K562 (cell line): Measurements from ENCODE around the gene DPP10. TPM values are rescaled to one million over a fixed set of nuclear protein-coding genes. Genes with fewer than 3 reads are reported as not detected.

Experiments
- ATAC-seq: fragments of 200-7000 bp; cut with Tn5 transposase; 3 replicates; pipeline ENCODE4 v1.9.1; 2020; ENCODE audit warnings: moderate library complexity
- BruUV-seq: library from RNA; stranded (reverse); fragments of 400-500 nt; replicated peaks from 2 replicates; lab custom pipeline; 2021; lab: Mats Ljungman, UMichigan
- CTCF ChIA-PET: fragments of 300-600 bp; formaldehyde crosslinking; extraction: SDS; loops from one replicate; lab custom pipeline; 2021; ENCODE audit warnings: low intra/inter-chr PET ratio; lab: Yijun Ruan, JAX
- POLR2A ChIA-PET: fragments of 300-600, 350-650 bp; sonication (Branson Sonifier 250); formaldehyde crosslinking; extraction: SDS; loops from one replicate; lab custom pipeline; 2021; ENCODE audit warnings: antibody characterized with exemption, inconsistent platforms; lab: Yijun Ruan, JAX
- DNase-seq, 4 experiments: peaks; one replicate each; pipeline versions ENCODE4 v3.0.0 to v3.0.0-alpha.2; 2011 to 2018; ENCODE audit warnings: low spot score in 3 of 4, mixed read lengths in 3 of 4; ENCODE audit errors: extremely low read depth in 1 of 4
- FAIRE-seq: peaks from 2 replicates; lab custom pipeline; 2011; peaks lifted over from hg19 to GRCh38; lab: Jason Lieb, UNC
- H2AFZ ChIP-seq: 2 replicates; pipeline ENCODE4 v1.6.0; 2011; ENCODE audit warnings: low read depth, low read length, control low read depth, inconsistent platforms
- H3K27ac ChIP-seq: fragments of 200-600 bp; 3 replicates; pipeline ENCODE4 v1.8.0; 2011; ENCODE audit warnings: low read depth, mild to moderate bottlenecking, control low read depth, inconsistent platforms, low read length, moderate library complexity, mixed read lengths; ENCODE audit errors: extremely low read depth
- H3K27me3 ChIP-seq, 2 experiments: fragments of 300-600 bp in 1 of 2; 2 replicates in 1 of 2; 3 replicates in 1 of 2; pipeline versions ENCODE4 v1.6.0 to v1.8.0; 2011; ENCODE audit warnings: inconsistent platforms in 2 of 2, low read length in 2 of 2, mild to moderate bottlenecking in 1 of 2, mixed read lengths in 1 of 2, moderate library complexity in 1 of 2; ENCODE audit not compliant: control insufficient read depth in 2 of 2, insufficient read depth in 2 of 2
- H3K36me3 ChIP-seq: fragments of 300-600 bp; 3 replicates; pipeline ENCODE4 v1.8.0; 2011; ENCODE audit warnings: mild to moderate bottlenecking, low read length, inconsistent platforms; ENCODE audit not compliant: control insufficient read depth, insufficient read depth
- H3K4me1 ChIP-seq, 2 experiments: fragments of 200-600 bp in 1 of 2; replicated peaks in 1 of 2; 2 replicates in 1 of 2; 3 replicates in 1 of 2; pipeline versions ENCODE4 v1.5.1 to v1.8.0; 2011; ENCODE audit warnings: inconsistent platforms in 2 of 2, low read length in 2 of 2, mild to moderate bottlenecking in 1 of 2, mixed read lengths in 1 of 2, moderate library complexity in 1 of 2; ENCODE audit not compliant: control insufficient read depth in 2 of 2, insufficient read depth in 2 of 2
- H3K4me2 ChIP-seq: 2 replicates; pipeline ENCODE4 v1.6.1; 2011; ENCODE audit warnings: low read length, control low read depth, inconsistent platforms, mixed read lengths; ENCODE audit not compliant: insufficient read depth
- H3K4me3 ChIP-seq: fragments of 200-600 bp; sonication (generic), shearing (Covaris generic); 2 replicates; pipeline ENCODE4 v1.5.1; 2016; ENCODE audit warnings: control low read depth, inconsistent platforms
- H3K79me2 ChIP-seq: fragments of 200-600 bp; 3 replicates; pipeline ENCODE4 v1.8.0; 2011; ENCODE audit warnings: low read length, inconsistent platforms; ENCODE audit not compliant: control insufficient read depth, insufficient read depth
- H3K9ac ChIP-seq, 2 experiments: 2 replicates each; pipeline versions ENCODE4 v1.6.0 to v1.6.1; 2011; ENCODE audit warnings: low read depth in 2 of 2, low read length in 2 of 2, control low read depth in 1 of 2, inconsistent platforms in 1 of 2, mild to moderate bottlenecking in 1 of 2, mixed read lengths in 1 of 2; ENCODE audit not compliant: insufficient read depth in 1 of 2
- H3K9me1 ChIP-seq: one replicate; pipeline ENCODE4 v1.6.0; 2011; ENCODE audit warnings: inconsistent platforms, mild to moderate bottlenecking, low read length, moderate library complexity; ENCODE audit not compliant: control insufficient read depth, insufficient read depth
- H3K9me3 ChIP-seq: replicated peaks from 2 replicates; pipeline ENCODE4 v1.5.1; 2011; ENCODE audit warnings: low read depth, low read length, inconsistent platforms; ENCODE audit not compliant: control insufficient read depth, insufficient read depth
- H4K20me1 ChIP-seq: replicated peaks from 2 replicates; pipeline ENCODE4 v1.6.1; 2011; ENCODE audit warnings: low read length, inconsistent platforms, mixed read lengths; ENCODE audit not compliant: control insufficient read depth, insufficient read depth
- ARID1B ChIP-seq: fragments of 450-650 bp; IDR thresholded peaks from 2 replicates; pipeline ENCODE4 v1.6.1; 2016; ENCODE audit warnings: antibody characterized with exemption, mild to moderate bottlenecking, inconsistent platforms
- BRF2 ChIP-seq: IDR thresholded peaks from 3 replicates; pipeline ENCODE4 v1.6.1; 2011; ENCODE audit warnings: borderline replicate concordance, mild to moderate bottlenecking; ENCODE audit not compliant: insufficient read length, insufficient read depth
- IRF2 ChIP-seq: sonication (generic); formaldehyde crosslinking; IDR thresholded peaks from 2 replicates; pipeline ENCODE4 v1.8.1; 2022; ENCODE audit warnings: mild to moderate bottlenecking, missing genetic modification reagents
- MED1 ChIP-seq: sonication (generic); formaldehyde crosslinking; IDR thresholded peaks from 2 replicates; pipeline ENCODE4 v1.8.1; 2023; ENCODE audit warnings: missing genetic modification reagents, borderline replicate concordance
- MEF2D ChIP-seq: conservative IDR thresholded peaks from 2 replicates; pipeline ENCODE4 v1.6.1; 2016; ENCODE audit warnings: low read depth, missing genetic modification characterization, missing compliant biosample characterization
- NR0B1 ChIP-seq: fragments of 450-650 bp; IDR thresholded peaks from one replicate; pipeline ENCODE4 v1.6.1; 2018; ENCODE audit warnings: mild to moderate bottlenecking, moderate library complexity; ENCODE audit not compliant: partially characterized antibody
- RBM17 ChIP-seq: fragments of 200-400 bp; formaldehyde crosslinking; IDR thresholded peaks from 2 replicates; pipeline ENCODE4 v1.6.1; 2017; ENCODE audit warnings: low read depth, mild to moderate bottlenecking, low read length, borderline replicate concordance
- SP1 ChIP-seq: sonication (generic); formaldehyde crosslinking; IDR thresholded peaks from 2 replicates; pipeline ENCODE4 v1.8.1; 2022; ENCODE audit warnings: mild to moderate bottlenecking, missing genetic modification reagents
- WGBS: fragments of 100-300 bp; shearing (Covaris generic); methylation state at CpG from one replicate; pipeline ENCODE4 v1.1.6; 2016; ENCODE audit warnings: low coverage, mixed read lengths; ENCODE audit not compliant: insufficient coverage; ENCODE audit errors: missing lambda C conversion rate; 5-methylcytosine and 5-hydroxymethylcytosine counted together
- in situ Hi-C: fragments of 300-500 bp; cut with MboI; formaldehyde crosslinking; loops from 4 replicates; pipeline ENCODE4 v1.15.0; 2018; ENCODE audit warnings: inconsistent platforms, mixed read lengths
- intact Hi-C: fragments of 100-400 bp; cut with micrococcal nuclease; formaldehyde crosslinking; loops from 2 replicates; pipeline ENCODE4 v1.14.2; 2022
- polyA plus RNA-seq, 8 experiments: library from polyadenylated mRNA; depleted of rRNA in 4 of 8; stranded (reverse) in 5 of 8; unstranded in 3 of 8; fragments of >200 nt; fragmentation: Nextera tagmentation in 2 of 8; fragmentation: Illumina TruSeq in 1 of 8; extraction: Ambion mirVana in 2 of 8; extraction: Trizol in 1 of 8; gene quantifications; 2 replicates each; pipeline versions ENCODE4 v1.2.1 to v1.2.3, GENCODE V29; 2011 to 2014; ENCODE audit warnings: inconsistent platforms in 1 of 8, missing spikeins in 1 of 8
- total RNA-seq, 7 experiments: library from RNA; depleted of rRNA in 6 of 7; stranded (reverse); fragments of >200 nt in 6 of 7; fragmentation: Illumina TruSeq in 2 of 7; extraction: Trizol in 2 of 7; gene quantifications; 2 replicates each; pipeline versions ENCODE4 v1.2.1 to v1.2.3, GENCODE V29; 2011 to 2021; ENCODE audit warnings: low replicate concordance in 1 of 7

The DPP10 gene
- total and polyA plus RNA-seq, 9 of the 15 experiments (the other 6 are each of a cell fraction or from before 2014, with no cell fraction given), result not detected

GRCh38 chr2:115584507-115584906 lies 1142.1 kb downstream of the DPP10 start:
- intact Hi-C loops (no loop called here), in situ Hi-C loops (no loop called here)
- H3K27me3 ChIP-seq, result no peaks in the 10 kb centered on the region
- ATAC-seq (no peak), DNase-seq (no peak), FAIRE-seq (no peak)
- H2AFZ ChIP-seq, result no peak overlapping the region
- H3K4me3 ChIP-seq, result no peak overlapping the region
- TF ChIP-seq MEF2D (tag) (no peak), BRF2 (no peak), ARID1B (no peak), NR0B1 (no peak), MED1 (CRISPR knock-in tag) (no peak), SP1 (CRISPR knock-in tag) (no peak), IRF2 (CRISPR knock-in tag) (no peak), RBM17 (no peak)
- ChIA-PET POLR2A (no interaction called here), CTCF (no interaction called here)
- 12% methylated on average over 2 of the region's 2 CpGs for WGBS
- H3K36me3 ChIP-seq, result no peaks in the 10 kb centered on the region
- no peak overlapping the region for H3K4me2 ChIP-seq
- no peaks in the 10 kb centered on the region for H3K9me3 ChIP-seq
- H3K27ac ChIP-seq, result no peak overlapping the region
- no peaks in the 10 kb centered on the region for H3K4me1 ChIP-seq
- no peaks in the 10 kb centered on the region for H3K79me2 ChIP-seq
- H3K9me1 ChIP-seq, result no peaks in the 10 kb centered on the region
- H4K20me1 ChIP-seq, result no peaks in the 10 kb centered on the region
- no peak overlapping the region for H3K9ac ChIP-seq
- BruUV-seq, result no TSS peak
